ENCODE data around the gene COL5A1. TPM values are rescaled to one million over a fixed set of nuclear protein-coding genes. Genes with fewer than 3 reads are reported as not detected.
A peak's percentile ranks its signal among the peaks of the same experiment; 100 is the strongest.
"Not testable (repeated sequence)": the region's sequence is repeated elsewhere in the genome, so short reads cannot be mapped to it uniquely, and the experiment has no call there.

COL5A1 gene
- total RNA-seq, 1 donor from 2014 or later, result 87.7 TPM

DNA sequence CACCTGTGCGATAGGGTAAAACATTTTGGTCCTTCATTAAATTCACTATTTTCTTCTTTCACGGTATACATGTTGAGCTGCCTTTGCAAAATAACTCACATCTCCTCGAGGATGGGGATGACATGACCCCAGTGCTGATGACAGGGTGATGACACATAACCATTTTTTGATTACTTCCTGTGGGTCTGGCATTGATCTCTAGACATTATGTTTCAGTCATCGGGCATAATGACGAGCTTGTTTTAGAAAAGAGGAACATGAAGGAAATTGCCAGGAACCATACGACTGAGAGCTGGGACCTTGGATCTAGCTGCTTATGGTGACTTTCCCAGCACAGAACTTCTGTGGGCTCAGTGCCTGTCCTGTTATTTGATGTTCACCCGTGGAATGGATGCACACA lies 25.2 kb downstream of the COL5A1 start:
- DNase-seq (ENCODE audit: low read depth), result no peak
- Histone ChIP-seq H3K4me3 (ENCODE audit: low read depth, low read length) (no peak overlapping the region), H3K27me3 (ENCODE audit: control insufficient read depth, insufficient read depth, low read length) (no peaks in the 10 kb centered on the region), H3K36me3 (ENCODE audit: control insufficient read depth, insufficient read depth, low read length) (no peaks in the 10 kb centered on the region)
- TF ChIP-seq, protein P1, sequence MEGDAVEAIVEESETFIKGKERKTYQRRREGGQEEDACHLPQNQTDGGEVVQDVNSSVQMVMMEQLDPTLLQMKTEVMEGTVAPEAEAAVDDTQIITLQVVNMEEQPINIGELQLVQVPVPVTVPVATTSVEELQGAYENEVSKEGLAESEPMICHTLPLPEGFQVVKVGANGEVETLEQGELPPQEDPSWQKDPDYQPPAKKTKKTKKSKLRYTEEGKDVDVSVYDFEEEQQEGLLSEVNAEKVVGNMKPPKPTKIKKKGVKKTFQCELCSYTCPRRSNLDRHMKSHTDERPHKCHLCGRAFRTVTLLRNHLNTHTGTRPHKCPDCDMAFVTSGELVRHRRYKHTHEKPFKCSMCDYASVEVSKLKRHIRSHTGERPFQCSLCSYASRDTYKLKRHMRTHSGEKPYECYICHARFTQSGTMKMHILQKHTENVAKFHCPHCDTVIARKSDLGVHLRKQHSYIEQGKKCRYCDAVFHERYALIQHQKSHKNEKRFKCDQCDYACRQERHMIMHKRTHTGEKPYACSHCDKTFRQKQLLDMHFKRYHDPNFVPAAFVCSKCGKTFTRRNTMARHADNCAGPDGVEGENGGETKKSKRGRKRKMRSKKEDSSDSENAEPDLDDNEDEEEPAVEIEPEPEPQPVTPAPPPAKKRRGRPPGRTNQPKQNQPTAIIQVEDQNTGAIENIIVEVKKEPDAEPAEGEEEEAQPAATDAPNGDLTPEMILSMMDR (IDR thresholded peaks at IDR 0.05; ENCODE audit: insufficient read depth, low read length, poor library complexity, severe bottlenecking), result no peak

DNA sequence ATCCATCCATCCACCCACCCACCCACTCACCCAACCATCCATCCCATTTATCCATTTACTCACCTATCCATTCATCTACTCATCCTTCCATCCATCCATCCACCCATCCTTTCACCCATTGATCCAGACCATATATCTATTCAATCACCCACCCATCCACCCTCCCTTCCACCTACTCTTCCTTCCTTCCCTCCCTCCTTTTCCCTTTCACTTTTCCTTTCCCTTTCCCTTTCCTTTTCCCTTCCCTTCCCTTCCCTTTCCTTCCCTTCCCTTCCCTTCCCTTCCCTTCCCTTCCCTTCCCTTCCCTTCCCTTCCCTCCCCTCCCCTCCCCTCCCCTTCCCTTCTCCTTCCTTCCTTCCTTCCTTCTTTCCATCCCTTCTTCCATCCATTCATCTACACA lies 27.4 kb downstream of the COL5A1 start:
- not testable (repeated sequence) for H3K4me3 ChIP-seq (ENCODE audit: low read depth, low read length); H3K36me3 ChIP-seq (ENCODE audit: control insufficient read depth, insufficient read depth, low read length); H3K27me3 ChIP-seq (ENCODE audit: control insufficient read depth, insufficient read depth, low read length); DNase-seq (ENCODE audit: low read depth)

DNA sequence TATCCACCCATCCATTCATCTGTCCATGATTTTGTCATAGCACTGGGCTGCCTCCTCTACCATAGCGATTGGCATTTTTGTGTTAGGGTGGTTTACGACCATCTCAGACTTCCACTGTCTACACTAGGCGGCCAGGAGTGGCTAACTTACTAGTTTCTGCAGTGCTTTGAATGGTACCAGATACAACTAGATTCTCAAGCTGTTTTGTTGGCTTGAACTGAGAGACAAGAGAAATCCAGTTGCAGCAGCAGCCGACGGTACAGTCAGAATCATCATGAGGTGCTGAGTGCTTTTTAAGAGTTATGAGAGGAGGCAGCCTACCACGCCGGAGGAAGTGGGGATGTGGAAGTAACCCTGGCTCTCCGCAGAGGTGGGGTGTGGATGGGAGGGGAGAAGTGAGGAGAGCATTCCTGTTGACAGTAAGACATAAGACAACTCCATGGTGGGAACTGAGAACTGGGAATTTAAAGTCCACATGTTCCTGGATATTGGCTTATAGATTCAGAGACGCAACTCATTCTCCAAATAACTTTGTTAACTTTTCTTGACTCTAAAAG lies 27.9 kb downstream of the COL5A1 start:
- Histone ChIP-seq H3K36me3 (ENCODE audit: control insufficient read depth, insufficient read depth, low read length) (no peaks in the 10 kb centered on the region), H3K27me3 (ENCODE audit: control insufficient read depth, insufficient read depth, low read length) (no peaks in the 10 kb centered on the region), H3K4me3 (ENCODE audit: low read depth, low read length) (no peak overlapping the region)
- TF ChIP-seq, protein P1 (IDR thresholded peaks at IDR 0.05; ENCODE audit: insufficient read depth, low read length, poor library complexity, severe bottlenecking), result no peak
- DNase-seq (ENCODE audit: low read depth), result no peak

DNA sequence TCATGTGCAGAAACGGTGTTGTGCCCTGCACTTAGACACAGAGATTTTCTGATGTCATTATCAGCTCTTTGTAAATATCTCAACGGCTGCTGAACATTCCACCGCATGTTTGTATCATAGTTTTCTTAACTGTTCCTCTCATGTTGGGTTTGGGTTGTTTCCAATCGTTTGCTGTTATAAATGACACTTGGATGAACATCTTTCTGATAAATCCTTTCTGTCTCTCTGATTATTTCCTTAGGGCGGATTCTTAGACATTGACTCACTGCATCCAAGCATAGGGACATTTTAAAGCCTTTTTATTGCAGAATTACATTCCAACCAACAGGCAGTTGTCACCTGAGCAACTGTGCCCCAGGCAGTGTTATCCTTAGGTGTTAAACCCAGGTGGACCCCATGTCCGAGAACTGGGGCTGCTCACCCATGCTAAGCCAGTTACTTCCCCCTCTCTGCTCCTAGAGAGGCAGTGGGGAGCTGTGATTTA lies 28.5 kb downstream of the COL5A1 start:
- Histone ChIP-seq H3K36me3 (ENCODE audit: control insufficient read depth, insufficient read depth, low read length) (no peaks in the 10 kb centered on the region), H3K4me3 (ENCODE audit: low read depth, low read length) (no peak overlapping the region), H3K27me3 (ENCODE audit: control insufficient read depth, insufficient read depth, low read length) (no peaks in the 10 kb centered on the region)
- DNase-seq (ENCODE audit: low read depth), result peak; percentile 39
- TF ChIP-seq, protein P1 (IDR thresholded peaks at IDR 0.05; ENCODE audit: insufficient read depth, low read length, poor library complexity, severe bottlenecking), result no peak

DNA sequence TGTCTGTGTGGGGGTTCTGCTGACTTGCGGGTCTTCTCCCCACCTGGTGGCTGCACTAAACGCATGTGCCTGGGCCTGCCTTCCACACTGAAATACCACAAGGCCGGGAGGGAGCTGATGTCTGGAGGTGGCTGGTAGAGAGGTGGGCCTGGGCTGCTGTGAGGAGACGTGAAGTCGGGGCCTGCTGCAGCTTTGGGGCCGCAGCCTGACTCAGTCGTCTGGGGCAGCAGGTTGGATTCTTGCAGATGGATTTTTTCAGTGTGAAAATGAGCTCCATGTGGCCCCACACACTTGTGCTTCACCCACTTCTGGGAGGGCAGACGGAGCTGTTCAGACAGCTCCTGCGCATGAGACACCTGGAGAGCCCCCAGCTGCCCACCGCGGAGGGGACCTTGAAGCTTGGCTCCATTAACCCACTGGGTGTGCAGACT lies 29.3 kb downstream of the COL5A1 start:
- TF ChIP-seq, protein P1 (IDR thresholded peaks at IDR 0.05; ENCODE audit: insufficient read depth, low read length, poor library complexity, severe bottlenecking), result no peak
- no peak for DNase-seq (ENCODE audit: low read depth)
- Histone ChIP-seq H3K4me3 (ENCODE audit: low read depth, low read length) (no peak overlapping the region), H3K36me3 (ENCODE audit: control insufficient read depth, insufficient read depth, low read length) (no peaks in the 10 kb centered on the region), H3K27me3 (ENCODE audit: control insufficient read depth, insufficient read depth, low read length) (no peaks in the 10 kb centered on the region)

DNA sequence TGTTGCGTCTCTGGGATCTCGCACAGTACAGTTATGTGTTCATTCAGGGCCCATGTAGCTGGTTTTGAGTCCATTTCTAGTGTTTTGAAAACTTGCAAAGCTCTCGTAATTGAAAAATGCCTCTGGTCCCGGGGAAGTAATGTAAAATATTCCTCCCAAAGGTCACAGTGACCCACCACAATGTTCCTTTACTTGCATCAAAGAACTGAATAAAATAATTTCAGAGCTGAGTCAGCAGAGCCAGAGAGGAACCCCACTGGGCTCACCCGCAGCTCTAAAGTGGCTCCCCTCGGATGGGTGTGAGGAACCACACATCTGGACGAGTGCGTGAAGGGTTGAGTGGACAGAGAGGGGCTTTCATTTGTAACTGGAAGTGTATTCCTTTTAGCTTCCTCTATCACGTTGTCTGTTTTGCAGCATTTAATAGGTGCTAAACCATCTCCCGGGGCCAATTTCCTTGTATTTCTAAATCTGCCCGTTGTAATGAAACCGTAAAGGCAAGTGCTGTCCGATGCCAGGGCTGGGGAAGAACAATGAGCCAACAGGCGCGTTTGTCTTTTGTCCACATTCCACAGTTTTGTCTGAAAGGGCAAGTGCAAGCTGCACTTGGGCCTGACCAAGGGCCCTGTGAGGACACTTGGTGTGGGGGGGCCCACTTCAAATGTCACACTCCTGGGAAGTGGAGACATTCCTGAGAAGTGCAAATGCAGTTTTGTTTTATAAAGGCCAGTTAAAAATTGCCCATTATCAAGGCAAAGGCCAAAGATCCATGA lies 29.9 kb downstream of the COL5A1 start:
- TF ChIP-seq, protein P1 (IDR thresholded peaks at IDR 0.05; ENCODE audit: insufficient read depth, low read length, poor library complexity, severe bottlenecking), result no peak
- H3K4me3 ChIP-seq (ENCODE audit: low read depth, low read length), result no peak overlapping the region
- no peak for DNase-seq (ENCODE audit: low read depth)
- no peaks in the 10 kb centered on the region for H3K27me3 ChIP-seq (ENCODE audit: control insufficient read depth, insufficient read depth, low read length)
- no peaks in the 10 kb centered on the region for H3K36me3 ChIP-seq (ENCODE audit: control insufficient read depth, insufficient read depth, low read length)

All from kidney epithelial cell (primary cell).